Measurements from ENCODE around the gene RGS3.
"Not testable (repeated sequence)": the region's sequence is repeated elsewhere in the genome, so short reads cannot be mapped to it uniquely, and the experiment has no call there.

The RGS3 gene

DNA sequence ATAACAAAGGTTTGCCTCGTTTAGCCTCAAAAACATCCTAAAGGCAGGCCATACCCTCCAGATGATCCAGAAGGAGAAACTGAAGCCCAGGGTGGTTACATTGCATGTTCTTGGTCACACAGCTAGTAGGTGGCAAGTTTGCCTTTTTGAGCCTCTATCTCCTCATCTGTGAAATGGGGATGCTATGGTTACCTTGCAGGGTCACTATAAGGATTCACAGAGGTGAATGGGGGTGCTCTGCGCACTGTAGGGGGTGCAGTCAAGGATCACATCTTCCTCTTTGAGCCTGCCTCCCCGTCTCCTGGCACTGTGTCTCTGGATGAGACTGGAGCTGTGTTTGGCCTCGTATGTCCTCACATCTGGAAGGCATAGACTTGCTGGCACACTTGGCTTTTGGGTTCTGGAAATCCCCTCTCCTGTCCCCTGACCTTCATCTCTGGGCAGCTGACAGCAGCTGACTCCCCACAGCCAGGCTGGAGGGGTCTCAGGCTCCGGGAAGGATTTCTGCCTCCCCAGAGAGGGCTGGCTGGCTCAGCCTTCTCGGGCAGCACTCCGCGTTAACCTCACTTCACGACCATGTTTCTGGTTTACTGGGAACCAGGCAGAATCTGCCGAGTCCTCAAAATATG is 167.7 kb downstream of the RGS3 start:
- no peak for DNase-seq

DNA sequence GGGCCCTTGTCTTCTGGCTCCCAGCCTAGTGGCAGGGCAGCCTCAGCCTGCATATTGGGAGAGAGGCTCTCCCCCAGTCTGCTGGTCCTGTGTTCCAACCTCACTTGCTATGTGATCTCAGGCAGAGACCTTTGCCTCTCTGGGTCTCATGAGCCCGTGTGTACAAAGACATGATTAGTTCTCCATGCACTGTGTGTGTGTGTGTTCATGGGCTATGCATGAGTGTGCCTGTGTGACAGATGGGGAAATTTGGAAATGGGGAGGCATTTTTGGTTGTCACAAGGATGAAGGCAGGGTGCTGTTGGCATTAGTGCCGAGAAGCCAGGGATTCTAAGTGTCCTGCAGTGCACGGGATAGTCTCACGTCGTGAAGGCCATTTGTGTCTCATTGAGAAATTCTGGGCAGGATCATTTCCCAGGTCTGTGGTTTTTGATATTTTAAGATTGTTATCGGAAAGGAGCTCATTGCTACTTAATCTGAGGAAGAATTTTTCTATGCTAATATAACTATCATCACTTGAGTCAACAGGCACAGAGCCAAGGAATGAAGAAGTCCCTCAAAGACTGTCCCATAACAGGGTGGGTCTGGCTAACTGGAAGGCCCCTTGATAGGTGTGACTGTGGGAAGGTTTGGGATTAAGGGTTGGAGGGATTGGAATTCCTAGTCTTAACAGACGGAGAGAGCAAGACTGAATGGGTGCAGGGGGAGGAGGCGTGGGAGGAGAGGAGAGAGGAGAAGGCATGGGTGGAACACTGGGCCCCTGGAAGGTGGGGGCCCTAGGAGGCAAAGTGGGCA is 168.5 kb downstream of the RGS3 start:
- DNase-seq: no peak

DNA sequence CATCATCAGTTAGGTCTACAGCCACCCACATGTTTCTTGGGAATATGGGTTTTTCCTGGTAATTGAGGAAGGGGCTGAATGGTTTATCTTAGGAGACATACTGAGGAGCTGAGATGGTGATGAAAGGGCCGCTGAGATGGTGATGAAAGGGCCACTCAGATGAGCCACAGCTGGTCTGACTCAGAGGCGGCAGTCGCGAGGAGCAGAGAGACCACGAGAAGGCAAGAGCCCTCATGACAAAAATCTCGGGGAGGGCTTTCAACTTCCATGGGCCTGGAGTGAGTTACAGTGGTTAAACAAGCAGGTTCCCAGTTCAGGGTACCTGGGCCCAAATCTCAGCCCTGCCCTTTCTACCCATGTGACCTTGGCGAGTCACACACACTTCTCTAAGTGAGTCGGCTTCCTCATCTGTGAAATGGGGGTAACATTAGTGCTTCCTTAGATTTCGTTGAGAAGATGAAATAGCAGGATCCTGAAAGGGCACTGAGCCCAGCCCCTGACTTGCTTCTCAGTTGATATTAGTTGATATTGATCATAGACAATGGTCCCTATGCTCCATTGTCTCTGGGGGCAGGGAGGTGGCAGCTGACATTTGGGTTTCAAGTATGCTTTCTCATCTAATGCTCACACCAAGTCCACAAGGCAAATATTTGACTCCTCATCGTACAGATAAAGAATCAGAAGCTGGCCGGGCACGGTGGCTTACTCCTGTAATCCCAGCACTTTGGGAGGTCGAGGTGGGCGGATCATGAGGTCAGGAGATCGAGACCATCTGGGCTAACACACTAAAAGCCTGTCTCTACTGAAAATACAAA is 169.5 kb downstream of the RGS3 start:
- DNase-seq: no peak

DNA sequence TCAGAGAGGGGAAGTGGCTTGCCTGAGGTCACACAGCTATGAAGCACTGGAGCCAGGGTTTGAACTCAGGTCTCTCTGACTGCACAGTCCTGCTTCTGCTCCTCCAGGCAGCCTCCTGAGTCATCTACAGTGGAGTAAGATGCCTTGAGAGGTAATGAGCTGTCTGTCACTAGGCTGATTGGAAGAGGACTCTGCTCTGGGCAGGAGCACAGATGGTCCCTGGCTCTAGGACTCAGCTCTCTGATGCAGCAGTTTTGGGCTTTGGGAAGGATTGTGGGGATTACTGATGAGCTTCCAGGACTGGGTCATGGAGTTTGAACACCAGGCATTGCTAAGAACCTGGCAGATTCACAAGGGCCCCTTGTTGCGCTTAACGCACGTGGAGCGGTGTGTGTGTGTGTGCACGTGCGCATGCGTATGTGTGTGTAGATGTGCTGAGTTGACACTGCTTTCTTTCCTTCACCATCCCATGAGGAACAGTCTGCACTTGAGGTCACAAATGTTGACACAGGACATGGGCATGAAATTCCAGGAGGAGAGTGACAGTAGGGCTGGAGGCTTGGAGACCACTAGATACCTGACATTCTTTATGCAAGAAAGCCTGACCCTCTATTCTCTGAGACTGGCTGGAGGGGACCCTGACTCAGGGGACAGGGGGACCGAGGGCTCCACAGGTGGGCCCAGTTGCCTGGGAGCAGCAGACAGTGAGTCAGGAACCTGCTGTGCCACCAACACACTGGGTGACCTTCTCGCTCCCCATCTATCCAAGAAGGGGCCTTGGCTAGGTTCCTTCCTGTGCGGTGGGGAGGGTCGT is 170.5 kb downstream of the RGS3 start:
- DNase-seq: no peak

DNA sequence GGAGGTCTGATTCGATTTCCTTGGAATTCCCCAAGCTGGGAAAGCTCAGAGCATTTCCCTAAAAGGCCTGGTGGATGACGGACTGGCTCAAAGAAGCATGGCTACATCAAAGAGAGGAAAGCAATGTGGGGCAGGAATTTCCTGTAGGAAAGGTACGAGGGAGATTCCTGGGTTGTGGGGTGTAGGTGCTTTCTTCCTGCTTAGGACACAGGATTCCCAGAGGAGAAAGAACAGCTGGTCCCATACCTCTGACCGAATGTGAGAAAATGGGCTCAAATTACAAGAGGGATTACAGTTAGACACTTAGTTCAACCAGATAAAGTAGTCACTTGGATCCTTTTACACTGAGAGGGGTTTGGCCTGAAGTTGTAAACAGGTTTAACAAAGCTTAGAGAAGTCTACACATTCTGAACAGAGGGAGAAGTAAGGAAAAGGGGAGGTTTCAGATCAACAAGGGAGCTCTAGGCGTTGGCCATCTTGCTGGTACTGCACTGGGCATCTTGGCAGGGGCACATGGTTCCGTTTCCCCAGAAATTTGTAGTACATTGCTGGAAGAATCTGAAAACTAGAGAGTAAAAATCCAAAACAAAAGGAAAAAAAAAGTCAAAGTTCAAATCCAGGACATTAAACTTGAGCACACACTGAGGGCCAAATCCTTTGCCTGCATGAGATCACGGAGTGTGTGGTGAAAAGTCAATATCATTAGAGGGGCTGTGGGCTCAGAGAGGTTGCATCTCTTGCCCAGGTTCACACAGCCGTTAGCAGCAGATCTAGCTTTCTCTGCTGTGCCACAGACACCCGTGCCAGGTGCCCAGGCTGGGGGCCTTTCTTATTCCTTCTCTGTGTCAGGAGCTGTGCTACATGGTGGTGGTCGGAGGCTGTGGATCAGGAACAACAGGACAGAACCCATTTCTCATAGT is 171.3 kb downstream of the RGS3 start:
- DNase-seq: no peak

DNA sequence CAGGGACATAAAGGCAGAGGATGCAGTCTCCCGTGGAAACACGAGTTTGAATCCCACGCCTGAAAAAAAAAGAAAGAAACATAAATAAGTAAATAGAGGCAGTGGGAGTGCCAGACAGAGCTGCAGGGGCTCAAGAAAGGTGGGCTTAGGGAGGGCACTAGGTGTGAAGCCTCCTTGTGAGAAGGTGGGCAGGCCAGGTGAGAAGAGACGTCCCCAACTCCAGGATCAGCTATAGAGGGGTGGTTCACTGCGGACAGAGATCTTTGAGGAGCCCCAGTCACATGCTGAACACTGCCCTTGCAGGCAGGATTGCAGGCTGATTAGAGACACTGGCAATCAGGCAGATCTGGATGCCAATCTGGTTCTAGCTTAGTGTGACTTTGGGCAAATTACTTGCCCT is 172.1 kb downstream of the RGS3 start:
- DNase-seq: no peak

DNA sequence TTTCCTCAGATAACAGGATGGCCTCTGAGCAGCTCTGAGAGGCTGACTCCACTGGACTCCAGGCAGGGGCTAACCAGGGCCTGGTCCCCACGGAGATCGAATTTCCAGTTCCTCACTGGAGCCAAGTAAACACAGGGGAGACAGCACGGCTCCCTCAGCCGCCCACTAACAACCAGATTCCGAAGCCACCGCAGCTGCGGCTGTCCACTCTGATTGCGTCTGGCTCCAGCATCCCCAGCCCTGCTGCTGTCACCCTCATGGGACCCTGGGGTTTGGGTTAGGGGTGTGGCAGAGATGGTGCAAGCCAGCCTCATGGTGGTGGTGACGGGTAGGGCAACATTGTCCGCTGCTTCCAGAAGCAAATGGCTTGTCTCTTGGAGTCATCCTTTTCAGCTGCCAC is 172.6 kb downstream of the RGS3 start:
- DNase-seq: no peak

DNA sequence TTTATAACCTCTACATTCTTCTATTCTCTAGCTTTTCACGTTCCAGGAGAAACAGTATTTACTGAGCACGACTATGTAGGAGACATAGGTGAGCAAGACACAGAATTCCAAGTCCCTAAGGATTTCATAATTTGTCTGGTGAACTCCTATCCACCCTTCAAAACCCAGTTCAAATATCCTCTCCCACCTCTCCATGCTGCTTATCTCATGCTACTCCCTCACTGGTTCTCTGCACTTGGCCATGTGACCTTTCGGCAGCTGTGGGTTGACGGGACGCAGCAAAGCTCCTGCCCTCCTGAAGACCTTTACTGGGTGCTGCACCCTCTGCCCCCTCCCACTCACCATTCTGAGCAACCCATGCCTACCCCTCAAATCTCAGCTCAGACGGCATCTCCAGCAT is 173.2 kb downstream of the RGS3 start:
- DNase-seq: no peak

DNA sequence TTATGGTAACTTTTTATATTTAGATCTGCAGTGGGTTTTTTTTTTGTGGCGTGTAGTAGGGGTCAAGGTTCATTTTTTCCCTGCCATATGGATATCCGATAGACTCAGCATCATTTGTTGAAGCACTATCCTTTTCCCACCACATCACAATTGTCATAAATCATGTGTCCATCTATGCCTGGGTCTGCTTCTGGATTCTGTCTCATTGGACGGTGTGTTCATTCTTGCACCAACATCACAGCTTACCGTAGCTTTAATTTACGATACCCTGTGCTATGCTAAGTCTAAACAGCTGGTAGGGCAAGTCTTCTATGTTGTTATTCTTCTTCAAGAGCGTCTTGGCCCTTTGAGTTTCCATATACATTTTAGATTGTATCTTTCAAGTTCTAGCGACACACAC is 175.0 kb downstream of the RGS3 start:
- no peak for DNase-seq

DNA sequence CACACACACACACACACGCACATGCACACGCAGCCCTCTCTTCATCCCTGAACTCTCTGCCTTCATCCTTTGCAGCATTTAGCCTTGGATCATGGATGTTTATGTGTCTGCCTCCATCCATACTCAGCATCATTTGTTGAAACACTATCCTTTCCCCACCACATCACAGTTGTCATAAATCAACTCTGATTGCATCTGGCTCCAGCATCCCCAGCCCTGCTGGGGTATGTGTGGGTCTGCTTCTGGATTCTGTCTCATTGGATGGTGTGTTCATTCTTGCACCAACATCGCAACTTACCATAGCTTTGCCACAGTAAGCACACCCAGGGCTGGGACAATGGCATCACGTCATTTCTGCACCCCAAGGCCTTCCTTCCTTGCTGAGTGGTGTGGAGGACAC is 175.4 kb downstream of the RGS3 start:
- DNase-seq: no peak

DNA sequence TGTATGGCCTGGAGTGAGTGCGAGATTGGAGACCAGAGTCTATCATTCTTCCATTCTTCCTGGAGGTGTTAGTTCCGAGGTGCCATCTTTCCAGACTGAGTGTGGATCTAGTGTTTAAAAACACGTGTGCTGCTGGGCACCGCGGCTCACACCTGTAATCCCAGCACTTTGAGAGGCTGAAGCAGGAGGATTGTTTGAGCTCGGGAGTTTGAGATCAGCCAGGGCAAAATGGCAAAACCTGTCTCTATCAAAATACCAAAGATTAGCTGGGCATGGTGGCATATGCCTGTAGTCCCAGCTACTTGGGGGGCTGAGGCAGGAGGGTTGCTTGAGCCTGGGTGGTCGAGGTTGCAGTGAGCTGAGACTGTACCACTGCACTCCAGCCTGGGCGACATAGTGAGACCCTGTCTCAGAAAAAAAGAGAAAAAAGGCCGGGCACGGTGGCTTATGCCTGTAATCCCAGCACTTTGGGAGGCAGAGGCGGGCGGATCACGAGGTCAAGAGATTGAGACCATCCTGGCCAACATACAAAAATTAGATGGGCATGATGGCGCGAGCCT is 176.0 kb downstream of the RGS3 start:
- DNase-seq: not testable (repeated sequence)

DNA sequence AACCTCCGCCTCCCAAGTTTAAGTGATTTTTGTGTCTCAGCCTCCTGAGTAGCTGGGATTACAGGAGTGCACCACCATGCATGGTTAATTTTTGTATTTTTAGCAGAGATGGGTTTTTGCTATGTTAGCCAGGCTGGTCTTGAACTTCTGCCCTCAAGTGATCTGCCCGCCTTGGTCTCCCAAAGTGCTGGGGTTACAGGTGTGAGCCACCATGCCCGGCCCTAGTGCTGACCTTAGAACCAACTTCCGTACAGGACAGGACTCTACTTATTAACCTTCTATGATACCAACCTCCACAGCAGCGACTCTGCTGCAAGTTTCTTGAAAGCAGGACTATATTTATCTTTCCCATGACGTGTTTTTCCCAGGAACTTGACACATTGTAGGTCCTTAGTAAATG is 176.9 kb downstream of the RGS3 start:
- DNase-seq: no peak

DNA sequence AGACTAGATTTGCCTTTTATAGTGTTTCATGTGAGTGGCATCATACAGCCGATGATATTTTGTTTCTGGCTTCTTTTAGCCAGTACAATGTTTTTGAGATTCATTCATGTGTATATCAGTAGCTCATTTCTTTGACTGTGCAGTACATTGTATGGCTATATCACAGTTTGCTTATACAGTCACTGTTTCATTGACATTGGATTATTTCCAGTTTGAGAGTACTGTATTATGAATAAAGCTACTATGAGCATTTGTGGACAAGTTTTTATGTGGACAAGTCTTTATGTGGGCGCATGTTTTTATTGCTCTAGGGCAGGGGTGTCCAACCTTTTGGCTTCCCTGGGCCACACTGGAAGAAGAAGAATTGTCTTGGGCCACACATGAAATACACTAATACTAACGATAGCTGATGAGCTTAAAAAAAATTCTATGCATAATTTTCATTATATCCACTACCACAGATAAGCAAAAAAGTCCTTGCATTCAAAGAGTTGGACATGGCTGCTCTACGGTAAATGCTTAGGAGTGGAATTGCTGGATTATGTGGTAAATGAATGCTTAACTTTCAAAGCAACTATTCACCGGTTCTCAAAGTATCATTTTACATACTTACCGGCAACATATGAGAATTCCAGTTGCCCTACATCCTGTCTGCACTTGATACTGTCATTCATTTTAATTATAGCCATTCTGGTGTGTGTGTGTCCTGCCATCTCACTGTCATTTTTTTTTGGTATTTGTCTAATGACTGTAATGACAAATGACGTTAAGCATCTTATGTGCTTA is 177.8 kb downstream of the RGS3 start:
- no peak for DNase-seq

DNA sequence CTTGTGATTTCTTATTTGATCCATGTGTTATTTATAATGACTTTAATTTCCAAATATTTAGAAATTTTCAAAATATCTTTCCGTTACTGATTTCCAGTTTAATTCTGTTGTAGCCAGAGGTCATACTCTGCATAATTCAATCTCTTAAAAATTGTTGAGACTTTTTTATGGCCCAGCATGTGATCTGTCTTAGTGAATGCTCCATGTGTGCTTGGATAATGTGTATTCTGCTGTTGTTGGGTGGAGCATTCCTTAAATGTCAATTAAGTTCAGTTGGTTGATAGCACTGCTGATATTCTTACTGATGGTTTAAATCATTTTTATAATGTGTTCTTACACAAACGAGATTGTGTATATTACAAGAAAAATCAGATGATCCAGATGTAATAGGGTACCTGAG is 180.8 kb downstream of the RGS3 start:
- no peak for DNase-seq

DNA sequence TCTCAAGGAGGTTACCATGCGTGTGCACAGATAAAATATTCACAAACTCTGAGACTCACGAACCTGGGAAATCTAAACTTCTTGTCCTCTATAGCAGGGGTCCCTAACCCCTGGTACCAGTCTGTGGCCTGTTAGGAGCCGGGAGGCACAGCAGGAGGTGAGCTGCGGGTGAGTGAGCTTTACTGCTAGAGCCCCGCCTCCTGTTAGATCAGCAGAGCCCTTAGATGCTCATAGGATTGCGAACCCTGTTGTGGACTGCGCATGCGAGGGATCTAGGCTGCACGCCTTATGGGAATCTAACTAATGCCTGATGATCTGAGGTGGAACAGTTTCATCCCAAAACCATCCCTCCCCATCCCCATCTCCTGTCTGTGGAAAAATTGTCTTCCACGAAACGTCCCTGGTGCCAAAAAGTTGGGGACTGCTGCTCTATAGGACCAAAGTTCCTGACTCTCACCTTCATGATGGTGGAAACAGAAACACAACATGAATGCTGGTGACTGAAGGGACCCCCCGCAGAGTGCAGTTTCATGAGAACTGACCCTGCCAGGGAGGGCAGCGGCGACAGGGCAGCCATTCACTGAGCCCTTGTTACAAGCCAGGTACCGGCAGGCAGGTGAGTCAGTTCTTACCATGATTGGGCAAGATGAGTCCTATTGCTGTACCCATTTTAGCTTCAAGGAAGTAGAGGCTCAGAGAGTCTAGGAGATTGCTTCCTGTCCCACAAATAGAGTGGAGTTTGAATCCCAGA is 181.9 kb downstream of the RGS3 start:
- no peak for DNase-seq

DNA sequence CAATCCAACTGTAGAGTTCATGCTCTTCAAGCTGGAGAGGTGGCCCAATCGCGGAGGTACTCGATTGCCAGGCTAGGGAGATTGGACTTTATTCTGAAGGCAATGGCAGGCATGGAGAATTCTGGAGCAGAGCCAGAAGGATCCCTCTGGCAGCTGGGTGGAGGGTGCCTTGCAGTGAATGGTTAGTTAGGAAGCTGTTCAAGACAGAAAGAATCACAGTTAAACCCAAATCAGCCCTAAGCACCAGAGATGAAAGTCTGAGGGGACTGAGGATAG is 182.4 kb downstream of the RGS3 start:
- DNase-seq: no peak

DNA sequence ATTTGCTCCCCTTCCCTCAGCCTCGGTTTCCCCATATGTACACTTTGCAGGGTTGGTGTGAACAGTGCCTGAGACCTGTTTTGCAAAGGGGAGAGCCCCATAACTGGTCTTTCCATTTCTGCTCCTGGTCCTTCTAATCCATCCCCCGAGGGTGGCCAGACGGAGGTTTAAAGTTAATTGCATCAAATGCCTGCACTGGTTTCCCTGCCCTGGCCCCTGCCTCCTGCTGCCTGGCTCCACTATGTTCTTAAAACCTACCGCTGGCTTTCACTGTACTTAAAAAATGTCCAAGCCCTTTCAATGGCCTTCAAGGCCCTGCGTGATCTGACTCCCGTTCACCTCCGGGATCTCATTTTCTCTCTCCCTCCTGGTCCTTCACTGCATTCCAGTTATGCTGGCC is 183.0 kb downstream of the RGS3 start:
- DNase-seq: no peak

Measured in amygdala (tissue), 56 donors.